HG03159 (cell line): ENCODE measurements around the gene SPNS1.
"Not testable (repeated sequence)": the region's sequence is repeated elsewhere in the genome, so short reads cannot be mapped to it uniquely, and the experiment has no call there.

Experiments used
- ATAC-seq: cut with Tn5 transposase; IDR thresholded peaks from one replicate; pipeline ENCODE4 v1.9.1; 2021; ENCODE audit warnings: mild to moderate bottlenecking, moderate library complexity; ENCODE audit not compliant: unreplicated experiment

SPNS1 gene

GRCh38 chr16:28987170-28987853 lies 12.7 kb downstream of the SPNS1 start:
- ATAC-seq: no peak

- no peak for ATAC-seq
Measured at GRCh38 chr16:28989363-28989762, 14.8 kb downstream of the SPNS1 start.

DNA sequence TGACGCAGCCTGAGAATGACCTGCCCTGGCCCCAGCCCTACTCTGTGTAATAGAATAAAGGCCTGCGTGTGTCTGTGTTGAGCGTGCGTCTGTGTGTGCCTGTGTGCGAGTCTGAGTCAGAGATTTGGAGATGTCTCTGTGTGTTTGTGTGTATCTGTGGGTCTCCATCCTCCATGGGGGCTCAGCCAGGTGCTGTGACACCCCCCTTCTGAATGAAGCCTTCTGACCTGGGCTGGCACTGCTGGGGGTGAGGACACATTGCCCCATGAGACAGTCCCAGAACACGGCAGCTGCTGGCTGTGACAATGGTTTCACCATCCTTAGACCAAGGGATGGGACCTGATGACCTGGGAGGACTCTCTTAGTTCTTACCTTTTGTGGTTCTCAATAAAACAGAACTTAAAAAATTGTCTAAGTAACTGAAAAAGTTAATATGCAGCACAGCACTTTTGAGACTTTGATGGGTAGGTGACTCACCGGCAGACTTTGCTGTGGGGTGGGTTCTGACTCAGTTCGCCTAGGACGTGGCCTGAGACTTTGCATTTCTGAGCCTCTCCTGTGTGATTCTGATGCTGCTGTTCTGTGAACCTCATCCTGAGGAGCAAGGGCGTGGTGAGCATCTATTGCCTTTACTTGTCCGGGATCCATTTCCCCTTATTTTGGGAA lies 15.9 kb downstream of the SPNS1 start:
- no peak for ATAC-seq

GRCh38 chr16:28991687-28992086 lies 17.1 kb downstream of the SPNS1 start:
- ATAC-seq: no peak

GRCh38 chr16:28992496-28992895 lies 17.9 kb downstream of the SPNS1 start:
- ATAC-seq: no peak

DNA sequence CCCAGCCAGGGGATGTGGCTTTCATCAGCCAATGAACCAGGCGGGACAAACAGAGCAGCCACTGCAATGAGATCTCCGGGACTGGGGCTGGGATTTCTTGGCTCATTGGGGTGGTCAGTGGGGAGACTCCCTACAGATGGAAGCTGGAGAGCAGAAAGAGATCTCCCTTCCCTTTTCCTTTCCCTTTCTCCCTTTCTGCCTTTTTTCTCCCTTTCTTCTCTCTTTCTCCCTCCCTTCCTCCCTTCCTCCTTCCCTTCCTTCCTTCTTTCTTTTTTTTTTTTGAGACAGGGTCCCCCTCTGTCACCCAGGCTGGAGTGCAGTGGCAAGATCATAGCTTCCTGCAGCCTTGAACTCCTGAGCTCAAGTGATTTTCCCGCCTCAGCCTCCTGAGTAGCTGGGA lies 24.3 kb downstream of the SPNS1 start:
- no peak for ATAC-seq

DNA sequence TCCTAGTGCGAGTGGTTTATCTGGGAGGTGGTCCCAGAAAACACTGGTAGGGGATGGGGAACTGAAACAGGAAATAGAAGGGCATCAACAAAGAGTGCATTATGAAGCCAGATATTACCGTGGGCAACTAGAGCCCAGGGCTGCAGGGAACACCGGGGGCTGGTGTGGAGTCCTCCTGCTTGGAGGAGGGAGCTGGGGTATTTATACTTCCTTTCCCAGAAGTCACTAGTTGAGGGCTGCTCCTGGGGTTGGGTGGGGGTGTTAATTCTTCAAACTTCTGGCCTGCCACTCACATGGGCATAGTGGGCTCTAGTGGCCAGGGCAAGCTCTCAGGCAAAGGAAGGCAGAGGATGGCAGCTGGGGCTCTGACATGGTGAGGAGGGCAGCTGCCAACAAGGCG lies 25.0 kb downstream of the SPNS1 start:
- no peak for ATAC-seq

- ATAC-seq: no peak
Measured at GRCh38 chr16:29000019-29000418, 25.4 kb downstream of the SPNS1 start.

DNA sequence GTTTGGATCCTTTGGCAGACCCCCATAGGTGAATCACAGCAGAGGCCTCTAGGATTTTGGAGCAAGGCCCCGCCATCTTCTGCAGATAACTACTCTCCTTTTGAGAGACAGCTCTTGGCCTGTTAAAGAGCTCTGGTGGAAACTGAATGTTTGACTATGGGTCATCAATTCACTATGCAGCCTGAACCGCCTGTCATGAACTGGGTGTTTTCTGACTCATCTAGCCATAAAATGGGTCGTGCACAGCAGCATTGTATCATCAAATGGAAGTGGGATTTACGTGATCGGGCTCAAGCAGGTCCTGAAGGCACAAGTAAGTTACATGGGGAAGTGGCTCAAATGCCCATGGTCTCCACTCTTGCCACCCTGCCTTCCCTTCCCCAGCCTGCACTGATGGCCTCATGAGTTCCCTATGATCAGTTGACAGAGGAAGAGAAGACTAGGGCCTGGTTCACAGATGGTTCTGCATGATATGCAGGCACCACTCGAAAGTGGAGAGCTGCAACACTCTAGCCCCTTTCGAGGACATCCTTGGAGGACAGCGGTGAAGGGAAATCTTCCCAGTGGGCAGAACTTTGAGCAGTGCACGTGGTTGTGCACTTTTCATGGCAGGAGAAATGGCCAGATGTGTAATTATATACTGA lies 30.0 kb downstream of the SPNS1 start:
- ATAC-seq: not testable (repeated sequence)

DNA sequence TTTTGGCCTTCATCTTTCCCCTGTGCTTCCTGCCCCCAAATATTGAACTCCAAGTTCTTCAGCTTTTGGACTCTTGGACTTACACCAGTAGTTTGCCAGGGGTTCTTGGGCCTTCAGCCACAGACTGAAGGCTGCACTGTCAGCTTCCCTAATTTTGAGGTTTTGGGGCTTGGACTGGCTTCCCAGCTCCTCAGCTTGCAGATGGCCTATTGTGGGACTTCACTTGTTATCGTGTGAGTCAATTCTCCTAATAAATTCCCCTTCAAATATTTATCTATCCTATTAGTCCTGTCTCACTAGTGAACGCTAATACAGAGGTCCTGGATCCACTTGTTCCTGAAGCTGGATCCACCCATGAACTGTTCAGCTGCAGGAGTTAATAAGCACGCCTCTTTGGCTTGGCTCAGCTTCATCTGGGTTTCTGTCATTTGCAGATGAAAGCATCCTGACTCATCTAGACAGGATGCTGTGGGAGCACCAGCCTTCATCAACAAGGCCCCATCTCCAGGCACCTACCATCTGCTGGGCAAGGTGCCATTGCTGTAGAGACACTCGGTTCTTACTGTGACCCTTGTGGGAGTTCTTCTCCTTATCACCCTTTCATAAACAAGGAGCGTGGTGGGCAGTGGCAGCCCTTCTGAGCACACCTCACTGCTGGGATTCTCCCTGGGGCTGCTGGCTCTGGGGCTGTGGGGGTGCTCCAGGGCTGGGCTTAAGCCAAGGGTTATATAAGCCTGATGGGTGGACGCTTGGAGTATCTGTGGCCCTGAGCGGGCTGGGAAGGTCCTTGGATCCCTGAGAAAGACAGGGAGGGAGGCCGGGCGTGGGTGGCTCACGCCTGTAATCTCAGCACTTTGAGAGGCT lies 33.4 kb downstream of the SPNS1 start:
- ATAC-seq: no peak

- no peak for ATAC-seq
Measured at GRCh38 chr16:29009050-29009837, 34.7 kb downstream of the SPNS1 start.

DNA sequence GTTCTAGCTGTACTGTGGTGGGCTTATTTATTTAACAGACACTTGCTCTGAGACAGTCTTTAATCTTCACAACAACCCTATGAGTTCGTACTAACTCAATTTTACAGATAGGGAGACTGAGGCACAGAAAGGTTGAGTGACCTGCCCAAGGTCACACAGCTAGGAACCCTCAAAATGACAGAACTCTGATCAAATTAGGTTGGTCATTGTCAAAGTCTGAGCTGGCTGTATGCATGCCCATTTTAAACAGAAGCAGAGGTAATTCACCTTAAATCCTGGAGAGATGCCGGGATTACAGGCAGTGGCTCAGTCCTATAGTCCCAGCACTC lies 35.2 kb downstream of the SPNS1 start:
- ATAC-seq: no peak

DNA sequence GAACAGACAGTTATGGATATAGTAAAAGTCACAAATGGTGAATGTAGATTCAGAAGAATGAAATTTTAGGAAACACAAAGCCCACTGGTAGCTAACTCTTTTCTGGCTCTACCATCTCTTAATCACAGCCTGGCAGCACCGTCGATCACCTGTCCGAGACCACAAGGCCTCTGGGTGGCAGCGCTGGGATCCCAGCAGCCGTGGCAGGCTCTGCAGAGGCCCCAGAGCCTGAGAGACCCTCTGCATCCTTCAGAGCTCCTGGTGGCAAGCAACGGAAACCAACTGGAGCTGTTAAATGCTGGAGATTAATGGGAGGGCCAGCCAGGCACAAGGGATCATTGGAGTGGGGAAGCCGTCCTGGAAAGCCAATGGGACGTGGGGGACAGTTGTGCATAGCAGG lies 36.5 kb downstream of the SPNS1 start:
- no peak for ATAC-seq

GRCh38 chr16:29011851-29012250 lies 37.3 kb downstream of the SPNS1 start:
- ATAC-seq: no peak

GRCh38 chr16:29012913-29013553 lies 38.5 kb downstream of the SPNS1 start:
- no peak for ATAC-seq

DNA sequence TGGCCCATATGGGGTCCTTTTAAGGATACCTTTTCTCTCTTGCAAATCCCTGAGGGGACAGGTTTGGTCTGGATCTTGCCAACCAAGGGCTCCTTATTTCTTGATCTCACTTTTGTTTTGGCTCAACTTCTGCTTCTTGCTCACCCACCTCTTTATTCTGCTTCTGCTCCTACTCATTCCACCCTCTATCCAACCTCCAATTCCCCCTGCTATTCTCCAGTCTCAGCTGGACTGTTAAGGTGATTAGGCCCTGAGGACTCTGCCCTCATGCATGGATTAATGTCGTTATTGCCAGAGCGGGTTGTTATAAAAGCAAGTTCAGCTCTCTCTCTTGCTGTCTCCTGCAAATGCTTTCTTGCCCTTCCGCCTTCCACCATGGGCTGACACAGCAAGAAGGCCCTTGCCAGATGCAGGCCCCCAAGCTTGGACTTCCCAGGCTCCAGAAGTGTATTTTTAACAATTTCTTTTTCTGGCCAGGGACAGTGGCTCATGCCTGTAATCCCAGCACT lies 40.0 kb downstream of the SPNS1 start:
- no peak for ATAC-seq

DNA sequence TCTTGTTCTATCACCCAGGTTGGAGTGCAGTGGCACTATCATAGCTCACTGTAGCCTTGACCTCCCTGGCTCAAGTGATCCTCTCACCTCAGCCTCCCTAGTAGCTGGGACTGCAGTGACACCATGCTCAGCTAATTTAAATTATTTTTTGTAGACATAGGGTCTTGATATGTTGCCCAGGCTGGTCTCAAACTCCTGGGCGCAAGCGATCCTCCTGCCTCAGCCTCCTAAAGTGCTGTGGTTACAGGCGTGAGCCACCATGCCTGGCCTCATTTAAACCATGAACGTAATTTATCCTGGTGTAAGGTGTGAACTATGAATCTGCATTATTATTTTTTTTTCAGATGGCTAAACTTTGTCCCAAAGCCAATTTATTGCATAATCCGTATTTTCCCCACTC lies 47.6 kb downstream of the SPNS1 start:
- ATAC-seq: no peak

- ATAC-seq: no peak
Measured at GRCh38 chr16:29023279-29024277, 49.0 kb downstream of the SPNS1 start.

DNA sequence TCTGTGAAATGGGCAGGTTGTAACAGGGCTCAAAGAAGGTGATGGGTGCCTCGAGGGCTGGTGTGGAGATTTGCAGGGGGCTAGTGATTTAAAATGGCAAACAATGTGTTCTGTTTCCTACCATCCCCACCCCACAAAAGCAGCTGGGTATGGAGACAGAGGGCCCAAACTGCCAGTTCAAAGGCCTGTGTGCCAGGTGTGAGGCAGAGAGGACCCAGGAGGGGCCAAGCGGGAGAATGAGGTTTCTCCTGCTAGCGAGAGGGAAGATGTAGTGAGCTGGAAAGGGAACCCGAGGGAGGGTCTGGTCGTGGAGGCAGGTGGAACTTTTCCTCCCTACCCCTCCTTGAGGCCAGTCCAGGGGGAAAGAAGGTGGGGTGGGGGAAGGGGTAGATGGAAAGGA lies 49.7 kb downstream of the SPNS1 start:
- ATAC-seq: no peak
